K562 (cell line): Measurements from ENCODE around the gene ANKS4B. TPM values are rescaled to one million over a fixed set of nuclear protein-coding genes. Genes with fewer than 3 reads are reported as not detected.

Source experiments
- CBFA2T3 ChIP-seq: fragments of 450-650 bp; IDR thresholded peaks from 2 replicates; pipeline ENCODE4 v1.6.1; 2017
- CBFB ChIP-seq: sonication (generic); formaldehyde crosslinking; IDR thresholded peaks from 2 replicates; pipeline ENCODE4 v1.4.0; 2020; ENCODE audit warnings: mild to moderate bottlenecking, missing genetic modification reagents
- CLOCK ChIP-seq: fragments of 250-450 bp; sonication (Bioruptor Pico); IDR thresholded peaks from 2 replicates; pipeline ENCODE4 v1.4.0; 2020; ENCODE audit warnings: mild to moderate bottlenecking, moderate library complexity, borderline replicate concordance
- CXXC5 ChIP-seq: fragments of 250-450 bp; sonication (Bioruptor Pico); IDR thresholded peaks from 2 replicates; pipeline ENCODE4 v1.8.0; 2022; ENCODE audit warnings: inconsistent platforms, mild to moderate bottlenecking, moderate library complexity
- MTA2 ChIP-seq: fragments of 450-650 bp; IDR thresholded peaks from 2 replicates; pipeline ENCODE4 v1.6.1; 2016; ENCODE audit warnings: low read depth
- TCFL5 ChIP-seq: fragments of 250-450 bp; sonication (Bioruptor Pico); conservative IDR thresholded peaks from 2 replicates; pipeline ENCODE4 v1.6.1; 2021; ENCODE audit warnings: mild to moderate bottlenecking, moderate library complexity, matching md5 sums
- TEAD1 ChIP-seq, 2 experiments: fragments of 450-650 bp in 1 of 2; sonication (generic) in 1 of 2; formaldehyde crosslinking; IDR thresholded peaks; 2 replicates each; pipeline versions ENCODE4 v1.4.0 to v1.8.0; 2020 to 2022; ENCODE audit warnings: mild to moderate bottlenecking in 2 of 2, missing genetic modification reagents in 1 of 2
- TRIM25 ChIP-seq: fragments of 450-650 bp; IDR thresholded peaks from 2 replicates; pipeline ENCODE4 v1.7.0; 2016; ENCODE audit warnings: borderline replicate concordance
- ZBED1 ChIP-seq: IDR thresholded peaks from 2 replicates; pipeline ENCODE4 v1.6.1; 2014
- ZNF217 ChIP-seq: sonication (generic); formaldehyde crosslinking; IDR thresholded peaks from 2 replicates; pipeline ENCODE4 v1.8.0; 2022; ENCODE audit warnings: mild to moderate bottlenecking, missing genetic modification reagents
- polyA plus RNA-seq, 8 experiments: library from polyadenylated mRNA; depleted of rRNA in 4 of 8; stranded (reverse) in 5 of 8; unstranded in 3 of 8; fragments of >200 nt; fragmentation: Nextera tagmentation in 2 of 8; fragmentation: Illumina TruSeq in 1 of 8; extraction: Ambion mirVana in 2 of 8; extraction: Trizol in 1 of 8; gene quantifications; 2 replicates each; pipeline versions ENCODE4 v1.2.1 to v1.2.3, GENCODE V29; 2011 to 2014; ENCODE audit warnings: inconsistent platforms in 1 of 8, missing spikeins in 1 of 8
- total RNA-seq, 7 experiments: library from RNA; depleted of rRNA in 6 of 7; stranded (reverse); fragments of >200 nt in 6 of 7; fragmentation: Illumina TruSeq in 2 of 7; extraction: Trizol in 2 of 7; gene quantifications; 2 replicates each; pipeline versions ENCODE4 v1.2.1 to v1.2.3, GENCODE V29; 2011 to 2021; ENCODE audit warnings: low replicate concordance in 1 of 7
- TF ChIP-seq, protein P1 (sequence below): IDR thresholded peaks from 2 replicates; pipeline ENCODE4 v1.6.1; 2011; ENCODE audit not compliant: insufficient read length; ENCODE audit errors: extremely low read depth
- TF ChIP-seq, protein P2 (sequence below): fragments of 200-800 bp; sonication (Bioruptor generic); IDR thresholded peaks from 2 replicates; pipeline ENCODE4 v1.6.1; 2016; ENCODE audit warnings: missing genetic modification characterization, missing compliant biosample characterization
- TF ChIP-seq, protein P3 (sequence below): fragments of 150-350 bp; conservative IDR thresholded peaks from 2 replicates; pipeline ENCODE4 v1.6.1; 2014; ENCODE audit warnings: low read length
- TF ChIP-seq, protein P4 (sequence below), 2 experiments: fragments of 450-650 bp; IDR thresholded peaks; 2 replicates each; pipeline ENCODE4 v1.6.1; 2016

The ANKS4B gene
- total and polyA plus RNA-seq, 9 of the 15 experiments (the other 6 are each of a cell fraction or from before 2014, with no cell fraction given): not detected

DNA sequence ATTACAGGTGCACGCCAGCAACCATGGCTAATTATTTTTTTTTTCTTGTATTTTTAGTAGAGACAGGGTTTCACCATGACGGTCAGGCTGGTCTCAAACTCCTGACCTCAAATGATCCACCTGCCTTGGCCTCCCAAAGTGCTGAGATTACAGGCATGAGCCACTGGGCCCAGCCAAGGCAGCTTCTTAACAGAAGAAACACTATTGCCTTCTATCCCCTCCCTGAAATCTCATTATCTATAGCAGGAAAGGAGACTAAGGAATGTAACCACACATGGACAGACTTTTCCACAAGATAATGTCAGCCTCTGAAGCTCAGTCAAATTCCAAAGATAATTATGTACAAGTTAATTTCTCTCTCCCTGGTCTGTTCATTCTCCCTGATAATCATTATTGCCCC lies 16.4 kb upstream of the ANKS4B start (continued):
- TF ChIP-seq TRIM25 (no peak), CXXC5 (CRISPR knock-in tag) (no peak), TCFL5 (CRISPR knock-in tag) (no peak), ZNF217 (CRISPR knock-in tag) (no peak), ZBED1 (no peak), TEAD1 (CRISPR knock-in tag; IDR thresholded peaks at IDR 0.05) (peak in 1 of 2 experiments; percentile 87; a peak in 2 of 4 replicates), MTA2 (peak; percentile 74), CBFA2T3 (peak; percentile 80), CLOCK (no peak), CBFB (no peak)
- TF ChIP-seq, protein P1, sequence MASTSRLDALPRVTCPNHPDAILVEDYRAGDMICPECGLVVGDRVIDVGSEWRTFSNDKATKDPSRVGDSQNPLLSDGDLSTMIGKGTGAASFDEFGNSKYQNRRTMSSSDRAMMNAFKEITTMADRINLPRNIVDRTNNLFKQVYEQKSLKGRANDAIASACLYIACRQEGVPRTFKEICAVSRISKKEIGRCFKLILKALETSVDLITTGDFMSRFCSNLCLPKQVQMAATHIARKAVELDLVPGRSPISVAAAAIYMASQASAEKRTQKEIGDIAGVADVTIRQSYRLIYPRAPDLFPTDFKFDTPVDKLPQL: no peak
- TF ChIP-seq, protein P2, sequence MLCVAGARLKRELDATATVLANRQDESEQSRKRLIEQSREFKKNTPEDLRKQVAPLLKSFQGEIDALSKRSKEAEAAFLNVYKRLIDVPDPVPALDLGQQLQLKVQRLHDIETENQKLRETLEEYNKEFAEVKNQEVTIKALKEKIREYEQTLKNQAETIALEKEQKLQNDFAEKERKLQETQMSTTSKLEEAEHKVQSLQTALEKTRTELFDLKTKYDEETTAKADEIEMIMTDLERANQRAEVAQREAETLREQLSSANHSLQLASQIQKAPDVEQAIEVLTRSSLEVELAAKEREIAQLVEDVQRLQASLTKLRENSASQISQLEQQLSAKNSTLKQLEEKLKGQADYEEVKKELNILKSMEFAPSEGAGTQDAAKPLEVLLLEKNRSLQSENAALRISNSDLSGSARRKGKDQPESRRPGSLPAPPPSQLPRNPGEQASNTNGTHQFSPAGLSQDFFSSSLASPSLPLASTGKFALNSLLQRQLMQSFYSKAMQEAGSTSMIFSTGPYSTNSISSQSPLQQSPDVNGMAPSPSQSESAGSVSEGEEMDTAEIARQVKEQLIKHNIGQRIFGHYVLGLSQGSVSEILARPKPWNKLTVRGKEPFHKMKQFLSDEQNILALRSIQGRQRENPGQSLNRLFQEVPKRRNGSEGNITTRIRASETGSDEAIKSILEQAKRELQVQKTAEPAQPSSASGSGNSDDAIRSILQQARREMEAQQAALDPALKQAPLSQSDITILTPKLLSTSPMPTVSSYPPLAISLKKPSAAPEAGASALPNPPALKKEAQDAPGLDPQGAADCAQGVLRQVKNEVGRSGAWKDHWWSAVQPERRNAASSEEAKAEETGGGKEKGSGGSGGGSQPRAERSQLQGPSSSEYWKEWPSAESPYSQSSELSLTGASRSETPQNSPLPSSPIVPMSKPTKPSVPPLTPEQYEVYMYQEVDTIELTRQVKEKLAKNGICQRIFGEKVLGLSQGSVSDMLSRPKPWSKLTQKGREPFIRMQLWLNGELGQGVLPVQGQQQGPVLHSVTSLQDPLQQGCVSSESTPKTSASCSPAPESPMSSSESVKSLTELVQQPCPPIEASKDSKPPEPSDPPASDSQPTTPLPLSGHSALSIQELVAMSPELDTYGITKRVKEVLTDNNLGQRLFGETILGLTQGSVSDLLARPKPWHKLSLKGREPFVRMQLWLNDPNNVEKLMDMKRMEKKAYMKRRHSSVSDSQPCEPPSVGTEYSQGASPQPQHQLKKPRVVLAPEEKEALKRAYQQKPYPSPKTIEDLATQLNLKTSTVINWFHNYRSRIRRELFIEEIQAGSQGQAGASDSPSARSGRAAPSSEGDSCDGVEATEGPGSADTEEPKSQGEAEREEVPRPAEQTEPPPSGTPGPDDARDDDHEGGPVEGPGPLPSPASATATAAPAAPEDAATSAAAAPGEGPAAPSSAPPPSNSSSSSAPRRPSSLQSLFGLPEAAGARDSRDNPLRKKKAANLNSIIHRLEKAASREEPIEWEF (CRISPR knock-in tag): no peak
- TF ChIP-seq, protein P3, sequence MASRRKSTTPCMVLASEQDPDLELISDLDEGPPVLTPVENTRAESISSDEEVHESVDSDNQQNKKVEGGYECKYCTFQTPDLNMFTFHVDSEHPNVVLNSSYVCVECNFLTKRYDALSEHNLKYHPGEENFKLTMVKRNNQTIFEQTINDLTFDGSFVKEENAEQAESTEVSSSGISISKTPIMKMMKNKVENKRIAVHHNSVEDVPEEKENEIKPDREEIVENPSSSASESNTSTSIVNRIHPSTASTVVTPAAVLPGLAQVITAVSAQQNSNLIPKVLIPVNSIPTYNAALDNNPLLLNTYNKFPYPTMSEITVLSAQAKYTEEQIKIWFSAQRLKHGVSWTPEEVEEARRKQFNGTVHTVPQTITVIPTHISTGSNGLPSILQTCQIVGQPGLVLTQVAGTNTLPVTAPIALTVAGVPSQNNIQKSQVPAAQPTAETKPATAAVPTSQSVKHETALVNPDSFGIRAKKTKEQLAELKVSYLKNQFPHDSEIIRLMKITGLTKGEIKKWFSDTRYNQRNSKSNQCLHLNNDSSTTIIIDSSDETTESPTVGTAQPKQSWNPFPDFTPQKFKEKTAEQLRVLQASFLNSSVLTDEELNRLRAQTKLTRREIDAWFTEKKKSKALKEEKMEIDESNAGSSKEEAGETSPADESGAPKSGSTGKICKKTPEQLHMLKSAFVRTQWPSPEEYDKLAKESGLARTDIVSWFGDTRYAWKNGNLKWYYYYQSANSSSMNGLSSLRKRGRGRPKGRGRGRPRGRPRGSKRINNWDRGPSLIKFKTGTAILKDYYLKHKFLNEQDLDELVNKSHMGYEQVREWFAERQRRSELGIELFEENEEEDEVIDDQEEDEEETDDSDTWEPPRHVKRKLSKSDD: no peak
- TF ChIP-seq, protein P4, sequence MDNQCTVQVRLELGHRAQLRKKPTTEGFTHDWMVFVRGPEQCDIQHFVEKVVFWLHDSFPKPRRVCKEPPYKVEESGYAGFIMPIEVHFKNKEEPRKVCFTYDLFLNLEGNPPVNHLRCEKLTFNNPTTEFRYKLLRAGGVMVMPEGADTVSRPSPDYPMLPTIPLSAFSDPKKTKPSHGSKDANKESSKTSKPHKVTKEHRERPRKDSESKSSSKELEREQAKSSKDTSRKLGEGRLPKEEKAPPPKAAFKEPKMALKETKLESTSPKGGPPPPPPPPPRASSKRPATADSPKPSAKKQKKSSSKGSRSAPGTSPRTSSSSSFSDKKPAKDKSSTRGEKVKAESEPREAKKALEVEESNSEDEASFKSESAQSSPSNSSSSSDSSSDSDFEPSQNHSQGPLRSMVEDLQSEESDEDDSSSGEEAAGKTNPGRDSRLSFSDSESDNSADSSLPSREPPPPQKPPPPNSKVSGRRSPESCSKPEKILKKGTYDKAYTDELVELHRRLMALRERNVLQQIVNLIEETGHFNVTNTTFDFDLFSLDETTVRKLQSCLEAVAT (IDR thresholded peaks at IDR 0.05): peak in 1 of 2 experiments; percentile 71; a peak in 1 of 4 replicates
